GM19035 (cell line): ENCODE results near the gene RUFY1.
"Not testable (repeated sequence)": the region's sequence is repeated elsewhere in the genome, so short reads cannot be mapped to it uniquely, and the experiment has no call there.

Experiments
- ATAC-seq: cut with Tn5 transposase; IDR thresholded peaks from one replicate; pipeline ENCODE4 v1.9.1; 2021; ENCODE audit not compliant: unreplicated experiment

The RUFY1 gene, protein sequence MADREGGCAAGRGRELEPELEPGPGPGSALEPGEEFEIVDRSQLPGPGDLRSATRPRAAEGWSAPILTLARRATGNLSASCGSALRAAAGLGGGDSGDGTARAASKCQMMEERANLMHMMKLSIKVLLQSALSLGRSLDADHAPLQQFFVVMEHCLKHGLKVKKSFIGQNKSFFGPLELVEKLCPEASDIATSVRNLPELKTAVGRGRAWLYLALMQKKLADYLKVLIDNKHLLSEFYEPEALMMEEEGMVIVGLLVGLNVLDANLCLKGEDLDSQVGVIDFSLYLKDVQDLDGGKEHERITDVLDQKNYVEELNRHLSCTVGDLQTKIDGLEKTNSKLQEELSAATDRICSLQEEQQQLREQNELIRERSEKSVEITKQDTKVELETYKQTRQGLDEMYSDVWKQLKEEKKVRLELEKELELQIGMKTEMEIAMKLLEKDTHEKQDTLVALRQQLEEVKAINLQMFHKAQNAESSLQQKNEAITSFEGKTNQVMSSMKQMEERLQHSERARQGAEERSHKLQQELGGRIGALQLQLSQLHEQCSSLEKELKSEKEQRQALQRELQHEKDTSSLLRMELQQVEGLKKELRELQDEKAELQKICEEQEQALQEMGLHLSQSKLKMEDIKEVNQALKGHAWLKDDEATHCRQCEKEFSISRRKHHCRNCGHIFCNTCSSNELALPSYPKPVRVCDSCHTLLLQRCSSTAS

DNA sequence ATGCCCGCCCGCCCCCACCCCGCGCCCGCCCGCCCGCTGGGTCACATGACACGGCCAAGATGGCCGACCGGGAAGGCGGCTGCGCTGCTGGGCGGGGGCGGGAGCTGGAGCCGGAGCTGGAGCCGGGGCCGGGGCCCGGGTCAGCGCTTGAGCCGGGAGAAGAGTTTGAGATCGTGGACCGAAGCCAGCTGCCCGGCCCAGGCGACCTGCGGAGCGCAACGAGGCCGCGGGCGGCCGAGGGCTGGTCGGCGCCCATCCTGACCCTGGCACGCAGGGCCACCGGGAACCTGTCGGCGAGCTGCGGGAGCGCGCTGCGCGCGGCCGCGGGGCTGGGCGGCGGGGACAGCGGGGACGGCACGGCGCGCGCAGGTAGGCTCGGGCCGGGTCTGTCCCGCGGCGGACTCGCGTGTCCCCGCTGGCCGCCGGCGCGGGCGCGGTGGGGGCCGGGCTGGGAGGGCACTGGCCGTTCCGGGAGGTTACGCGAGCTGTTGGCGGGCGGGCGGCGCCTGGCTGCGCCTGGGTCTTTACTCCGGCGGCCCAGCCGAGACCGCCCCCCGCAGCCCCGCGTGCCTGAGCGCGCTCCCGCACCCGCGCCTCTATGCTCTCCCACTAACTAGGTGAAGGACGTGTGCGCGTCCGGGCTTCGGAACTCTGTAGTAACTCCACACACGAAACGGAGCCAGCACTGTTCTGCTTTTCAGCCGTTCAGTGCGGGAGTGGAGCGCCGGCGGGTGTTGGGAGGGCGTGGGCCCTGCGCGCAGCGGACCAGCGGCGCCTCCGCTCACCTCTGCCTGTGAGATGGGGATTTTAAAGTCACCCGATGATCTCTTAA is at the start of gene RUFY1:
RUFY1 (plus strand) TSS at position 44 of the 832 bp plus-strand sequence; CDS start at position 60, 16 bp downstream.
- ATAC-seq, result peak; percentile 87

DNA sequence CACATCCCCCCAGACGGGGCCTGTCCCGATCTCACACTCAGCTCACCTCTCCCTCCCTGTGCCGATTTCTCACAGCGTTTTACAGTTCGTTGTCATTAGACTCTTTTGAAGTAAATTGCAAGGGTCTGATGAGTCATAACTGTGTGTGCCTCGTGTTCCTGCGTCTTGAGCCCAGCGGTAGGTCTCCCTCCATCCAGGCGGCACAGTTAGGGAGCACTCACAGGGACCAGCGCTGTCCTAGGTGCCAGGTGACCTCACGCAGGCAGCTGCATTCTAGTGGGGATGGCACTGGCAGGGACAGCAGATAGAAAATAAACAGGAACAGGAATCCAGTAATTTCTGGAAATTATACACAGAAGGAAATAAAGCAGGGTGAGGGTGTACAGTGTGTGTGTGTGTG is 48.4 kb upstream of the RUFY1 start:
- not testable (repeated sequence) for ATAC-seq

DNA sequence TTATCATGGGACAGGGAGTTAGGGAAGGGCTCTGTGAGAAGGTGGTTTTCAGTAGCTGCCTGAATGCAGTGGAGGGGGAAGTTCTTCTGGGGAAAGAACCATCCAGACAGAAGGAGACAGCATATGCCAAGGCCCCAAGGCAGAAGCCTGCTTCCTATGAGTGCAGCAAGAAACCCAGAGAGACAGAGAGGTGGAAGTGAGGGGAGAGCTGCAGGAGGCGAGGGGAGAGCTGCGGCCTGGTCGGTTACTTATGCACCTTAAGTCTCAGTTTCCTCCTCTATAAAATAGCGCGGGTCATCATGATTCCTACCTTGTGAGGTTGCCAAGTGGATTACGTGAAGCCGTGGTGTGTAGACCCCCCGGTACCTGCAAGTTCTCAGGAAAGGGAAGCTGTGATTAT is 47.9 kb upstream of the RUFY1 start:
- ATAC-seq, result not testable (repeated sequence)

DNA sequence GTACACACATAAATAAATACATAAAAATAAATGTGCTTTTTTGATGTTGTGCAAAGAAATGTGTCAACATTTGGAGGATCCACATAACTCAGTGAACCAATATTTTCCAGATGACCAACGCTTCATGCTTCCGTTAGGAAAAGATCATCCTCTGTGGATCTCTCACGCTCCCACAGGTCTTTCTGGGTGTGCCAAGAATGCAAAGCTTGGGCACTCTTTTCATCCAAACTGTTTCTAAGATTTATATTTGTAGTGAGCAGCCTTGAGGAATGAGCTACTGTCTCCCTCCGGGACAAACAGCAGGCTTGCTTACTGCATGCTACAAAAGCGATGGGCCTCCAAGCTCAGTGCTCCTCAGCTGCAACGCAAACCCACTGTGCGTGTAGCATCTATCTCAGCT is 46.2 kb upstream of the RUFY1 start:
- no peak for ATAC-seq

DNA sequence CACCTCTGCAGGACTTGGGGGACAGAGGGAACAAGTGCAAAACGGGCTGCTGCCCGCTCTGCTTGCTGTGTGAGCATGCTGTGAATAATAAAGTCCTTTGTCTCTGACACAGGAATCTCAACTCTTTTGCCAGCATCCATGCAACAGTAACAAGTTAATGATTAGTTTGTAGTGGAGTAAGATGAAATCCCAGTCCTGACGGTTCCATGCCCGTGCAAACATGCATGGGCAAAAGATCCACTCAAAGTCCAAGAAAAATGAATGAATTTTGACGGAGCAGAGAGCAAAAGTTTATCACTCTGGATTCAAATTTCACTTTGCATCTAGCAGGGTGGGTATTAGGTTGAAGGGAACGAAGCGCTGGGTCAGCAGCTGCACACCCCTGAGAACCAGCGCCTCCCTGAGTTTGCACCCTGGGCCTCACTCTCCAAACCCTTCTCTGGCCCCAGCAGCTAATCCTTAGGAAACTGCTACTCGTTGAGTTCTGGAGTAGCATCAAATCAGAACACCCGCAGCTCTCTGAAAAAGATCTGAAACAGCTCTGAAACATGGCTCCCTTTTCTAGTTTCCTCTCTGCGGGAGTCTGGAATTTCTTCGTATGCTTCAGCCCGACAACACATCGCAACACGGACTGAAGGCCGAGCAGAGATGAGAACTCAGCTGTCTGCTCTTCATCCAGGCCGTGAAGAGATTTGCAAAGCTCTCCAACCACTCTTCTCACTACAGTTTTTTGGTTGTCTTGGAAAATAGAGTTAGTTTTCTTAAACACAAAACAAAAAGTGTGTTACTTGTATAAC is 45.6 kb upstream of the RUFY1 start:
- no peak for ATAC-seq

DNA sequence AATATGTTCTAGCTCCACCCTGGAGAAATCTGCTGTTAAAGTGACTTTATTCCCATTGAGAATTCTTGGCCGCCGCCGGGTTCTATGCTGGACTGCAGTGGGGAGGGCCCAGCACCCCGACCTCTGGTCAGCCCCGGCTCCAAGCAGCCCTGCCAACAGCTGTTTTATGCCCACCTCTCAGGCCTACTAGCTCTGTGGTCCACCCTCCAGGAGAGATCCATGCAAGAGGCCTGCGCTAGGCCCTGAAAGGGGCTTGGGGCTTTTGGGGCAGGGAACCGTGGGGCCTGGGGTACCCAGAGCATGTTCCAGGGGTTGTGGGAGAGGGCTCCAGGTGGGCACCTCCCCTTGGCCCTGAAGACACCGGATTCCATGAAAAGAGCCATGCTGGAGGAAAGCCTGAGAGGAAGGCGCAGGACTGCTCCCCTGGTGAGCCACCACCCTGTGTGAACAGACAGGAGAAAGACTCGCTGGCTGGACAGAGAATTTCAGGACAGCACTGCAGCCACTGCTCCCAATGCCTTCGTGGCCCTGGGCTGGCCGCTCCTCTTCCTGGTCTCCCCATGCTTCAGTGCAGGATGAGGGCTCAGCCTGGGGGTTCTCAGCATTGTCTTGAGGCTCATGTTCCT is 44.6 kb upstream of the RUFY1 start:
- no peak for ATAC-seq

DNA sequence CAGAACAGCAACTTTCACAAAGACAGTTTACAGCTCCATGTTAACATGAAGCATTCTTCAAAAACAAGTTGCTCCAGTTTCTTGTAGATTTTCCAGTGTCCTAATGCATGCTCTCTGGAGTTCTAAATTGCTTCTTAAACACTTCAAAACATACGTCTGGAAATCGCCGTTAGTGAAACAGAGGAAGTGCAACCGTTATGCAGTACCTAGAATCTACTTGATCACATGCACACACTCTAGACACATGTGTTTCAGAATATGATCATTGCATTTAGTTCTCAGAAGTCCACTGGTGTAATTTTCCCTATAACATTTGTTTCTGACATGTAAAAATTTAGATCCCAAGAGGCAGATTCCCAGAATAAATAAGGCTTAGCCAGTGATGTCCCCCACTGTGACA is 41.1 kb upstream of the RUFY1 start:
- no peak for ATAC-seq

DNA sequence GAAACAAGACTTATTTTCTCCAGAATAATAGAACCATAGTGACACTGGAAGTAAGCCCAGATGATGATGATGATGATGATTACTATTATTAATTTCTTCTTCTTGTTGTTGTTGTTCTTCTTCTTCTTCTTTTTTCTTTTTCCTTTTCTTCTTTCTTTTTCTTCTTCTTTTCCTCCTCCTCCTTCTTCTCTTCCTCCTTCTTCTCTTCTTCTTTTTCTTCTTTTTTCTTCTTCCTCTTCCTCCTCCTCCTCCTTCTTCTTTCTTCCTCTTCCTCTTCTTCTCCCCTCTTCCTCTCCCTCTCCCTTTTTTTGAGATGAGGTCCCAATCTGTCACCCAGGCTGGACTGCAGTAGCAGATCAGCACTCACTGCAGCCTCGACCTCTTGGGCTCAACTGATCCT is 40.5 kb upstream of the RUFY1 start:
- ATAC-seq, result no peak

DNA sequence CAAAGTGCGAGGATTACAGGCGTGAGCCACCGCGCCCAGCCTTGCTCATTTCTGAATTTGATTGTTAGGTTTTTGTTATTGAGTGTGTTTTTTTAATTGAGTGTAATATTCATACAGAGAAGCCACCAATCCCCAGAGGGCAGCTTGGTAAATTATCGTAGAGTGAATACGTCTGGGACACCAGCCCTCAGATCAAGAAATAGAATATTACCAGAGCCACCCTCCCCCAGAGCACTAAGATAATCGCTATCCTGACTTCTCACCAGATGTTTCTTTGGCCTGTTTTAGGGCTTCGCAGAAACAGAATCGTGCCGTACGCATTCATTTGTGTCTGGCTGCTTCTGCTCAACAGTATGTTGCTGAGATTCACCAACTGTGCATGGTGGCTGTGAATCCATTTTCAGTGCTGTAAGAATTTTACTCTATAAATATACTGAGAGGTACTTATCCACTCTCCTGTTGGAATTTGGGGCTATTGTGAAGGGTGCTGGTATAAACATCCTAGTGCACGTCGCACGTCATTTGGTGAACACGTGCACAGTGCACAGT is 37.8 kb upstream of the RUFY1 start:
- ATAC-seq, result no peak

DNA sequence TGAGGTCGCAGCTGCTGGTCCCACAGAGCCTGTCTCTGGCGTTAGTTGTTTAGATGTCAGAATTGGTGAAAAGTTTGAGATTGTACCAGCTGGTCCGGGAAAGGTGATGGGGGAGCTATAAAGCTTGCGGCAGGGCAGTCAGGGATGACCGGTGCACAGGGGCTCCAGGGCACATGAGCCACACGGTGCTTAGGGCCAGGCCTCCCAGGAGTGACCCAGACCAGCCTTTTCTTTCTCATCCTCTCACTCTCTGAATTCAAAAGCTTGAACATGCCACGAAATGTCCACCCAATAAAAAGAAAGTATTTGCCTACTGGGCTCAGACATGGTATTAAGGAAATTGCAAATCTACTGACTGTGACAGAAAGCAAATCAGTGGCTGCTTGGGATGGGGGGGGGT is 34.9 kb upstream of the RUFY1 start:
- ATAC-seq, result not testable (repeated sequence)

DNA sequence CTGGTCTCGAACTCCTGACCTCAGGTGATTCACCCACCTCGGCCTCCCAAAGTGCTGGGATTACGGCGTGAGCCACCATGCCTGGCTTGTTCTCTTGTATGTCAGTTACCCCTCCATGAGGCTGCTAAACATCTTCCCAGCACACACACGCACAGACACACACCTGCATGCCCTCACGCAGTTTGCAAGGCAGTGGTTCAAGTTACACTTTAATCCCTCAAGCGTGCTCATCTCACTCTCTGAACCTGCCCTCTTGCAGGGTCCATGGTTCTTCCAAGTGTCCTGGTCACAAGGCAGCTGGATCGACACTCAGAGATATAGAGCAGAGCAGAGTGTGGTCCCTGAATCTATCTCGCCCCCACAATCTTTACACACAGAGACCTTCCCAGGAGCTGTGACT is 34.1 kb upstream of the RUFY1 start:
- ATAC-seq, result no peak

DNA sequence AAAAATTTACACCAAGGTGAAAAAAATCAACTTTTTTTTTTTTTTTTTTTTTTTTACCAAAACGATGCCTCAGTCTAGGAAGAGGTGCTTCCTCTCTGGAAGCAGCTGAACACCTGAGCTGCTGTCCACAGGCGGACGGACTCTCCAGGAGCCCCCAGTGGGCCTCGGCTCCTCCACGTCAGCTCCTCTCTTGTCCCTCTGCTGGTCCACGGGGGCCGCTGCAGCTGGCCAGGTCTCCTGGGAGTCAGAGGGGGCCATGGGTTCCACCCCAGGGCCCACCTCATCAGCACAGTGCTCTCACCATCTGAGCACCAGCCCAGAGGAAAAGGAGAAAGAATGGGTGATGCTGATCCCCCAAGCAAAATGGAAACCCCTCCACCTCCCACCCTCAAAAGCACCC is 32.6 kb upstream of the RUFY1 start:
- not testable (repeated sequence) for ATAC-seq

DNA sequence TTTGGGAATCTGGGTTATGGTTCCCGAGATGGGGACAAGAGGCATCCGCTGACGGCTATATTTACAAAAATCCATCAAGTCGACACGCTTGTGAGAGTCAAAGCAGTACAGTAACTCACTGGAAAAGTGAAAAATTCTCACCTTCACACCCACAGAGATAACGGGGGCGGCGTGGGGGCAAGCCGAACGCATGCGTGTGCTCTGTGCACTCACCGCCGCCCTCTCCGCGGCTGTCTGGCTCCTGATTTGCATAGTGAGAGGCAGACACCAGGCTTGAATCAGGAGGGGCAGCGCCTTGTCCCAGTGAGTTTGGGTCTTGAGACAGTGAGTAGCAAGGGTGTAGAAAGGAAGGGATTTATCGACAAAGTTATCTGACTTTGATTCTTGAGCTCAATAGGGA is 32.0 kb upstream of the RUFY1 start:
- ATAC-seq, result not testable (repeated sequence)

DNA sequence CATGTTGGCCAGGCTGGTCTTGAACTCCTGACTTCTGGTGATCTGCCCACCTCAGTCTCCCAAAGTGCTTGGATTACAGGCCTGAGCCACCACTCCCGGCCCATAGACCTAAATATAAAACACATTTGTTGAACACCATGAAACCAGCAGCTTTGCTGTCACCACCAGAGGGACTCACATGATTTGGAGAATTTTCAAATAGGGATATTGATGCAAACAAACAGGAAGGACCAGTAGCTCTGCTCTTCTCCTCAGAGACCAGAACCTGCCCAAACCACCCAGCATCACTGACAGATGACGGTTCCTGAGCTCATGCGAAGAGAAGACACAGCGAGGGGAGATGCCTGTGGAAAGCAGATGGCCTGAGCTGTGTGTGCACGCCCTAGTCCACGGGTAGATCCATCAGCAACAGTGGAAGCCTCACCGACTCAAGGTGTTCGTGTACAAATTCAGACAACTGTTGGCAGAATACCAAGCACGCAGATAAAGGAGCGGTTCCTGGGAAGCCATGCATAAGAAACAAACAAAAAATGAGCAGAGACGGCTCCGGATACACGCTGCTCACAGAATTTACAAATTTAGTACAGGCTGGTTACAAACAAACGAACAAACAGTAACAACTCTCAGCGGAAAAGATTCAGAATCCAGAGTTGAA is 30.8 kb upstream of the RUFY1 start:
- ATAC-seq, result not testable (repeated sequence)

DNA sequence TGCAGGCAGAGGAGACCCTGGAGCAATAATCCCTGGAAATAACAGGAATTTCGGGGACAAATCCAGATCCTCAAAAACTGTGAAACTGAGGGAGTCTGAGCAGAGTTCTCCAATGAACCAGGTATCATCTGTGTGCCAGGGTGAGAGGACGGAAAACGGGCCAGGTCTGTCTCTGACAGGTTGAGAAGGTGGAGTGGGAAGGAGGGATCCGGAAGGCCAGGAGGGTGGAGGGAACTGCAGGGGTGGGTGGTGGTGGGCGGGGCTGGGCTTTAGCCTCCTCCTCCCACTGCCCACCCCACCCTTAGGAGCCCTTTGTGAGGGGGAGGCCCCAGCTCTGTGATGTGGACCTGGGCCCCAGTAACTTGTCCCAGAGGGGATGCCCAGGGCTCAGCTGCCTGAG is 28.2 kb upstream of the RUFY1 start:
- not testable (repeated sequence) for ATAC-seq

DNA sequence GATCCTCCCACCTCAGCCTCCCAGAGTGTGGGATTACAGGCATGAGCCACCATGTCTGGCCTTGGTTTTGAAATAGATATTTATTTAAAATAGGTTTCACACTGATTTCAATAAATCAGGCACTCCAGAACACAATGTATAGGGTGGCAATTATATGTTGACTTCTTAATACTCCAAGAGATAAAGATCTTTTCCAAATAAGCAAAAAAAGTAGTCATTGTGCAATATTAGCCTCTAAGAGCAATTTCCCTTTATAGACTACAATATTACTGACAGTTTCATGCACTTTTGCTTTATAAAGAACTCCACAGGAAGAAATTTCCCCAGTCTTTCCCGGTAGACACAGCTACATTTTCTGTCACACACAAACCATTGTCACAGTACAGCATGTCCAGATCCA is 23.4 kb upstream of the RUFY1 start:
- ATAC-seq, result no peak

DNA sequence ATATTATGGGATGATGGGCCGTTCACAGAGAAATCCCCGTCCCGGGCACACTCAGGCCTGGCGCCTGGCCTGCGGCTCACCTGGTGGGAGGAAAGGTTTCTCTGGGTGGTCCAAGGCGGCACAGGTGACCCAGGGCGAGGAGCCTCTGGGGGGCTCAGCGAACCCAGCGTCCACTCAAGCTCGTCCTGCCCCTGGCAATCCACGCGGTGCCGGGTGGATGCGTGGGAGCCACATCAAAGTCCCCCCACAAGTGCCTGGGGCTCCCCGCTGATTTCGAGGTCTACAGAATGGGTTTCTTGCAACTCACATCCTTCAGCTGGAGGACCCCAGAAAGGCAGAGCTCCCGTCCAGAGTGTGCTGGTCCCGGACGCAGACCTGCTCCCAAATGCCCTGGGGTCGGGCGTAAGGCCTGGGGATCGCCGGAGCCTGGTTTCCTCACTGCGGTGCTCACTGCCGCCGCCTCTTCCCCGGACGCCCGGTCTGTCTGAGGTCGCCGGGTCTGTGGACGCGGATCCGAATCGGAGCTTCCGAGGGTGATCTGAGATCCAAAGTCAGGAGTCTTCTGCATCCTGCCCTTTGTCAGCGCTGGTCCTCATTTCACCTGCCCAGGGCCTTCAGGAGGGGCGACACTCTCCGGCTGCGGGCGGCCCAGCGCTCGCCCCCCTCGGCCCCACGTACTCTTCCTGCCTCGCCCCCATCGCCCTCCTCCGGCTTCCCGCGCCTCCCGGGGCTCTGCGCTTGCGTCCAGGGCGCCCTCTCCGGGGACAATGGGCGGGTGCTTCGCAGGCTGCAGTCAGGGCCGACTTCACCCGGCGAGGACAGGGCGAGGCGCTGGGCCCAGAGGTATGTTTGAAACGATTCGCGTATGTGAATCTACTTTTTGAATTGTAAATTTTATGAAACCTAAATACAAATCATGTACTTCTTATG is 20.0 kb upstream of the RUFY1 start:
- peak; percentile 68 for ATAC-seq

DNA sequence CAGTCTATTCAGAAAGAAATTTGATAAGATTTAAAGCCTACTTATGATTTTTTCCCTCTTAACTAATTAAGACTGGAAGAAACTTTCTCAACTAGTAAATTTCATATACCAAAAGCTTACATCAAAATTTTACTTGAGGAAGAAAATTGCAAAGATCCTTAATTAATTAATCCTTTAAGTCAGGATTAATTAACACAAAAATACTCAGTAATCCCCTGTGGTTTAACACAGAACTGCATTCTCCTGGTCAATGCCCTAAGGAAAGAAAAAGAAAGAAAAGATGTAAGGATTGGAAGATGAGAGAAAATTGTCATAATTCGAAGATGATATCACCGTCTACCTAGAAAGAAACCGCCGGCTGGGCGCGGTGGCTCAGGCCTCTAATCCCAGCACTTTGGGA is 17.3 kb upstream of the RUFY1 start:
- no peak for ATAC-seq
